HEK293 (cell line): ENCODE results near the gene AP1G2.
"Not testable (repeated sequence)": the region's sequence is repeated elsewhere in the genome, so short reads cannot be mapped to it uniquely, and the experiment has no call there.

ENCODE experiments used
- CTCF ChIA-PET: fragments of 350-600 bp; formaldehyde crosslinking; extraction: SDS; loops from one replicate; lab custom pipeline; 2021; ENCODE audit warnings: antibody characterized with exemption; lab: Yijun Ruan, JAX
- POLR2A ChIA-PET: fragments of 300-600 bp; formaldehyde crosslinking; extraction: SDS; loops from one replicate; lab custom pipeline; 2020; ENCODE audit warnings: antibody characterized with exemption, inconsistent platforms; lab: Yijun Ruan, JAX
- H3K27ac ChIP-seq: fragments of 200-500 bp; sonication (Bioruptor generic); 2 replicates; pipeline ENCODE4 v1.5.1; 2014; ENCODE audit warnings: low read depth, low read length, control low read depth, inconsistent platforms; ENCODE audit errors: extremely low read depth
- H3K36me3 ChIP-seq, 2 experiments: fragments of 200-500 bp in 1 of 2; sonication (Bioruptor generic) in 1 of 2; 1 replicate in 1 of 2; 2 replicates in 1 of 2; pipeline ENCODE4 v1.5.1; 2014 to 2017; ENCODE audit warnings: inconsistent platforms in 2 of 2, low read length in 2 of 2; ENCODE audit not compliant: control insufficient read depth in 2 of 2, insufficient read depth in 1 of 2
- H3K4me1 ChIP-seq: fragments of 200-500 bp; sonication (Bioruptor generic); 2 replicates; pipeline ENCODE4 v1.5.1; 2014; ENCODE audit warnings: mild to moderate bottlenecking, low read length, inconsistent platforms; ENCODE audit not compliant: control insufficient read depth, insufficient read depth
- H3K4me3 ChIP-seq: 2 replicates; pipeline ENCODE4 v1.5.1; 2011; ENCODE audit warnings: low read depth, mild to moderate bottlenecking, control low read depth, low read length, moderate library complexity
- H3K9me3 ChIP-seq: fragments of 200-500 bp; sonication (Bioruptor generic); 2 replicates; pipeline ENCODE4 v1.5.1; 2014; ENCODE audit warnings: low read depth, low read length, inconsistent platforms; ENCODE audit not compliant: control insufficient read depth, insufficient read depth
- BCL11A ChIP-seq: fragments of 450-650 bp; formaldehyde crosslinking; IDR thresholded peaks from 2 replicates; pipeline ENCODE4 v1.5.1; 2016; ENCODE audit warnings: low read depth, missing biosample characterization, missing genetic modification characterization
- KLF10 ChIP-seq: fragments of 450-650 bp; IDR thresholded peaks from 2 replicates; pipeline ENCODE4 v1.5.1; 2018; ENCODE audit warnings: missing biosample characterization, mild to moderate bottlenecking, missing genetic modification characterization
- MYNN ChIP-seq: fragments of 450-650 bp; formaldehyde crosslinking; IDR thresholded peaks from 2 replicates; pipeline ENCODE4 v1.5.1; 2016; ENCODE audit warnings: missing biosample characterization, missing genetic modification characterization, borderline replicate concordance
- REST ChIP-seq: fragments of 450-650 bp; formaldehyde crosslinking; IDR thresholded peaks from 2 replicates; pipeline ENCODE4 v1.5.1; 2016; ENCODE audit warnings: missing biosample characterization, missing genetic modification characterization
- SP7 ChIP-seq: fragments of 450-650 bp; formaldehyde crosslinking; IDR thresholded peaks from 2 replicates; pipeline ENCODE4 v1.5.1; 2016; ENCODE audit warnings: missing biosample characterization, missing genetic modification characterization
- WT1 ChIP-seq: fragments of 450-650 bp; formaldehyde crosslinking; IDR thresholded peaks from 2 replicates; pipeline ENCODE4 v1.5.1; 2016; ENCODE audit warnings: missing biosample characterization, missing genetic modification characterization
- ZBTB26 ChIP-seq: fragments of 450-650 bp; formaldehyde crosslinking; optimal IDR thresholded peaks from 2 replicates; pipeline ENCODE3; 2016; ENCODE audit warnings: missing biosample characterization, mild to moderate bottlenecking, missing genetic modification characterization
- ZBTB49 ChIP-seq: fragments of 450-650 bp; formaldehyde crosslinking; IDR thresholded peaks from 2 replicates; pipeline ENCODE4 v1.5.1; 2016; ENCODE audit warnings: missing biosample characterization, missing genetic modification characterization, low read depth
- ZBTB8A ChIP-seq: fragments of 450-650 bp; formaldehyde crosslinking; IDR thresholded peaks from 2 replicates; pipeline ENCODE4 v1.5.1; 2016; ENCODE audit warnings: missing biosample characterization, missing genetic modification characterization
- ZFP37 ChIP-seq: fragments of 450-650 bp; formaldehyde crosslinking; IDR thresholded peaks from 2 replicates; pipeline ENCODE4 v1.5.1; 2016; ENCODE audit warnings: missing biosample characterization, missing genetic modification characterization
- ZNF114 ChIP-seq: fragments of 450-650 bp; formaldehyde crosslinking; IDR thresholded peaks from 2 replicates; pipeline ENCODE4 v1.5.0; 2017; ENCODE audit warnings: missing biosample characterization, missing genetic modification characterization
- ZNF19 ChIP-seq: fragments of 450-650 bp; formaldehyde crosslinking; IDR thresholded peaks from 2 replicates; pipeline ENCODE4; 2016; ENCODE audit warnings: missing biosample characterization, missing genetic modification characterization, low read depth
- ZNF223 ChIP-seq: fragments of 450-650 bp; formaldehyde crosslinking; IDR thresholded peaks from 2 replicates; pipeline ENCODE4 v1.5.1; 2016; ENCODE audit warnings: missing biosample characterization, missing genetic modification characterization
- ZNF341 ChIP-seq: fragments of 450-650 bp; formaldehyde crosslinking; IDR thresholded peaks from 2 replicates; pipeline ENCODE4; 2016; ENCODE audit warnings: low read depth, missing biosample characterization, missing genetic modification characterization
- ZNF37A ChIP-seq: fragments of 450-650 bp; IDR thresholded peaks from 2 replicates; pipeline ENCODE4 v1.5.1; 2018; ENCODE audit warnings: missing biosample characterization, missing genetic modification characterization
- ZNF404 ChIP-seq: fragments of 450-650 bp; formaldehyde crosslinking; IDR thresholded peaks from 2 replicates; pipeline ENCODE4 v1.5.1; 2017; ENCODE audit warnings: missing biosample characterization, missing genetic modification characterization
- ZNF624 ChIP-seq: fragments of 450-650 bp; formaldehyde crosslinking; IDR thresholded peaks from 2 replicates; pipeline ENCODE4 v1.5.1; 2017; ENCODE audit warnings: missing biosample characterization, missing genetic modification characterization
- ZNF785 ChIP-seq: fragments of 450-650 bp; formaldehyde crosslinking; IDR thresholded peaks from 2 replicates; pipeline ENCODE4 v1.5.1; 2016; ENCODE audit warnings: missing biosample characterization, missing genetic modification characterization
- TF ChIP-seq, protein P1 (sequence below): fragments of 450-650 bp; formaldehyde crosslinking; IDR thresholded peaks from 2 replicates; pipeline ENCODE4 v1.5.1; 2016; ENCODE audit warnings: missing biosample characterization, missing genetic modification characterization

AP1G2 gene

DNA sequence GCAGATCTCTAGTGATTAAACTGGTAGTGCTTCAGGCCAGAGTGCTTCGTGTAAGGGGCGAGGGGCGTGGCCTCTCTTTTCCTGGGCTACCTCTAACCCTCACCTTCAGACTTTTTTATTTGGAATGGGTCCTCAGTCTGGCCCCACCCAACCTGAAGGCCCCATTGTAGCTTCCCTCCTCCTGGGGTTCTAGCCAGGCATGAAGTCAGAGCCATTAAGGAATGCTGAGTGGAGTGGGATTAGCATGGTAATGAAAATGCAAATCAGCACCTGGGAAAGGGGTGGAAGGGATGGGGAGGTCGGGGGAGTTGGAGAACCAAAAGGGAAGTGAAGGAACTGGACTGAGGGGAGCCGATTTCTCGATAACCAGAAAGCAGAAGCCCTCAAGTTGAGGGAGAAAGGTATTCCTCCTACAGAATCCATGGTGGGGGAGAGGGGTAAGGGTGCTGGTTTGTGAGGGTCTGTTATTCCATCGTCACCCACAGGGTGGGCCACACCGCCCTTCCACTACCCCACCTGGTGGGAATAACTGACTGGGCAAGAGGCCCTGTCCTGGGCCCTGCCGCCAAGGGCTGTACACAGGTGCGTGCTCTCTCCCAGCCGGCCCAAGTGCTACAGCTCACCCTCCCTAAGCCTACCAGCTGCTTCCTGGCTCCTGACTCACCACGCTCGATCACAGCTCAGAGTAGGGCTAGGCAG is 30.1 kb downstream of the AP1G2 start:
- ChIA-PET CTCF (interaction anchor here (0.5 to 3.2 kb wide), 6 partner anchors 8 to 399 kb away, joined by 3 to 21 read pairs (median 4); no protein-coding TSS in a partner anchor), POLR2A (interaction anchor here (0.6 to 1.6 kb wide), 3 partner anchors 10 to 218 kb away, joined by 3 to 5 read pairs (median 3); no protein-coding TSS in a partner anchor)
- Histone ChIP-seq H3K27ac (no peak overlapping the region), H3K4me1 (peaks cover 5% of the 10 kb centered on the region), H3K4me3 (no peak overlapping the region), H3K9me3 (no peaks in the 10 kb centered on the region), H3K36me3 (peaks cover 0 to 16% of the 10 kb centered on the region in 2 experiments; a peak in 2 of 3 replicates)
- no peak for TF ChIP-seq BCL11A (tag by site-specific recombination)
- no peak for TF ChIP-seq MYNN (tag by site-specific recombination)
- TF ChIP-seq, protein P1, sequence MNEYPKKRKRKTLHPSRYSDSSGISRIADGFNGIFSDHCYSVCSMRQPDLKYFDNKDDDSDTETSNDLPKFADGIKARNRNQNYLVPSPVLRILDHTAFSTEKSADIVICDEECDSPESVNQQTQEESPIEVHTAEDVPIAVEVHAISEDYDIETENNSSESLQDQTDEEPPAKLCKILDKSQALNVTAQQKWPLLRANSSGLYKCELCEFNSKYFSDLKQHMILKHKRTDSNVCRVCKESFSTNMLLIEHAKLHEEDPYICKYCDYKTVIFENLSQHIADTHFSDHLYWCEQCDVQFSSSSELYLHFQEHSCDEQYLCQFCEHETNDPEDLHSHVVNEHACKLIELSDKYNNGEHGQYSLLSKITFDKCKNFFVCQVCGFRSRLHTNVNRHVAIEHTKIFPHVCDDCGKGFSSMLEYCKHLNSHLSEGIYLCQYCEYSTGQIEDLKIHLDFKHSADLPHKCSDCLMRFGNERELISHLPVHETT (tag by site-specific recombination), result no peak
- TF ChIP-seq ZBTB26 (tag by site-specific recombination), result no peak
- TF ChIP-seq SP7 (tag by site-specific recombination), result no peak
- no peak for TF ChIP-seq REST (tag by site-specific recombination)
- TF ChIP-seq ZNF114 (tag by site-specific recombination), result no peak
- TF ChIP-seq ZNF37A (tag by site-specific recombination), result no peak
- no peak for TF ChIP-seq ZNF341 (tag by site-specific recombination)
- no peak for TF ChIP-seq ZBTB8A (tag by site-specific recombination)
- TF ChIP-seq ZNF624 (tag by site-specific recombination), result no peak
- TF ChIP-seq WT1 (tag by site-specific recombination), result no peak
- TF ChIP-seq ZNF19 (tag by site-specific recombination), result no peak
- no peak for TF ChIP-seq KLF10 (tag by site-specific recombination)

GRCh38 chr14:23536906-23537305 is 30.7 kb downstream of the AP1G2 start:
- peaks cover 0 to 19% of the 10 kb centered on the region in 2 experiments; a peak in 2 of 3 replicates for H3K36me3 ChIP-seq
- H3K27ac ChIP-seq, H3K4me3 ChIP-seq, H3K4me1 ChIP-seq, H3K9me3 ChIP-seq: not testable (repeated sequence)
- POLR2A ChIA-PET, result interaction anchor here (0.6 to 1.6 kb wide), 2 partner anchors 11 to 57 kb away, joined by 3 read pairs; no protein-coding TSS in a partner anchor
- CTCF ChIA-PET, result interaction anchor here (0.5 to 1.2 kb wide), 4 partner anchors 19 to 363 kb away, joined by 3 to 5 read pairs (median 4); no protein-coding TSS in a partner anchor

DNA sequence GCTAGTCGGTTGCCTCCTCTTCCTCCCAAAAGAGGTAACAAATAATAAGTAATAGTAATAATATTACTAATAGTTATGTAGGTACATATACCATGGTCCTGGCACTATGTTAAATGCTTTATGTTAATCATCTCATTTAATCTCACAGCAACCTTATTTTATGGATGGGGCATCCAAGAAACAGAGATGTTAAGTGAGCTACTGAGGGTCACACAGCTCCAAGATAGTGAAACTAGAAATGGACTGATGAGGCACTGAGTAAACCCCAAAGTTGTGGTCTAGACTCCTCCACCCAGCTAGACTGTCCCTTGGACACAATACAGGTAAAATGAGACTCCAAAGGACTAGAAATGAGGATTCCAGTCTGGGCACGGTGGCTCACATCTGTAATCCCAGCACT is 31.1 kb downstream of the AP1G2 start:
- Histone ChIP-seq H3K4me1 (peaks cover 5% of the 10 kb centered on the region), H3K9me3 (no peaks in the 10 kb centered on the region), H3K36me3 (peaks cover 0 to 19% of the 10 kb centered on the region in 2 experiments; a peak in 2 of 3 replicates), H3K27ac (no peak overlapping the region), H3K4me3 (no peak overlapping the region)
- CTCF ChIA-PET, result interaction anchor here (0.5 to 1.2 kb wide), 4 partner anchors 16 to 362 kb away, joined by 3 to 4 read pairs (median 3); no protein-coding TSS in a partner anchor
- POLR2A ChIA-PET, result interaction anchor here (0.6 to 1.6 kb wide), 2 partner anchors 11 to 57 kb away, joined by 3 read pairs; no protein-coding TSS in a partner anchor
- TF ChIP-seq BCL11A (tag by site-specific recombination) (no peak), ZNF785 (tag by site-specific recombination) (no peak), ZNF223 (tag by site-specific recombination) (no peak), ZNF404 (no peak), ZBTB49 (tag by site-specific recombination) (no peak), ZFP37 (tag by site-specific recombination) (no peak)
